Mesothelial cell of epicardium (in vitro differentiated cells): ENCODE measurements around the gene BRCA2. TPM values are rescaled to one million over a fixed set of nuclear protein-coding genes. Genes with fewer than 3 reads are reported as not detected.

Source experiments
- DNase-seq, 2 experiments: peaks; one replicate each; pipeline ENCODE4 v3.0.0; 2021; ENCODE audit warnings: low spot score in 2 of 2; ENCODE audit not compliant: unreplicated experiment in 2 of 2
- H3K27ac Mint-ChIP-seq: 2 replicates; pipeline ENCODE4 v1.8.0; 2021; ENCODE audit warnings: mixed read lengths
- H3K27me3 Mint-ChIP-seq: 2 replicates; pipeline ENCODE4 v1.8.0; 2021; ENCODE audit warnings: low read depth, mixed read lengths
- H3K36me3 Mint-ChIP-seq: 2 replicates; pipeline ENCODE4 v1.8.0; 2021; ENCODE audit warnings: mixed read lengths
- H3K4me1 Mint-ChIP-seq: 2 replicates; pipeline ENCODE4 v1.8.0; 2021; ENCODE audit warnings: mixed read lengths
- H3K4me3 Mint-ChIP-seq: 2 replicates; pipeline ENCODE4 v1.8.0; 2021; ENCODE audit warnings: mild to moderate bottlenecking, moderate library complexity, mixed read lengths
- H3K9me3 Mint-ChIP-seq: 2 replicates; pipeline ENCODE4 v1.8.0; 2021; ENCODE audit warnings: mixed read lengths
- CTCF ChIP-seq: fragments of 200-600 bp; sonication (generic); IDR thresholded peaks from one replicate; pipeline ENCODE4 v1.5.0; 2021; ENCODE audit warnings: antibody characterized with exemption; ENCODE audit not compliant: unreplicated experiment
- total RNA-seq: library from RNA; stranded (reverse); gene quantifications from 3 replicates; pipeline ENCODE4 v1.2.1, GENCODE V29; 2021

BRCA2 gene
- total RNA-seq, 1 donor from 2014 or later, result 8.1 TPM

- Mint-ChIP-seq H3K36me3 (peaks cover 8% of the 10 kb centered on the region), H3K9me3 (peaks cover 3% of the 10 kb centered on the region), H3K4me3 (peak within 1 kb of the TSS; percentile 79), H3K4me1 (peaks cover 17% of the 10 kb centered on the region), H3K27ac (peak within 1 kb of the TSS; percentile 86), H3K27me3 (peaks cover 11% of the 10 kb centered on the region)
- TF ChIP-seq CTCF, result no peak
- DNase-seq, result peak; percentile 20 to 48
Measured at GRCh38 chr13:32427852-32428580, 112.7 kb downstream of the BRCA2 start, which contains the start of gene N4BP2L1. Gene N4BP2L1 (minus strand): TSS chr13:32428130. CDS start chr13:32428082, 48 bp downstream.

GRCh38 chr13:32428581-32429432, 113.5 kb downstream of the BRCA2 start:
- H3K27me3 Mint-ChIP-seq, result peaks cover 11% of the 10 kb centered on the region
- peaks cover 4% of the 10 kb centered on the region for H3K36me3 Mint-ChIP-seq
- H3K27ac Mint-ChIP-seq, result peak overlapping the region; percentile 86
- H3K4me3 Mint-ChIP-seq, result peak overlapping the region; percentile 79
- TF ChIP-seq CTCF, result no peak
- no peak for DNase-seq
- H3K9me3 Mint-ChIP-seq, result peaks cover 3% of the 10 kb centered on the region
- H3K4me1 Mint-ChIP-seq, result peaks cover 17% of the 10 kb centered on the region

GRCh38 chr13:32429433-32429909, 114.2 kb downstream of the BRCA2 start:
- Mint-ChIP-seq H3K9me3 (no peaks in the 10 kb centered on the region), H3K36me3 (no peaks in the 10 kb centered on the region), H3K4me1 (peaks cover 17% of the 10 kb centered on the region), H3K4me3 (no peak overlapping the region), H3K27ac (no peak overlapping the region), H3K27me3 (peaks cover 11% of the 10 kb centered on the region)
- no peak for DNase-seq
- no peak for TF ChIP-seq CTCF

DNA sequence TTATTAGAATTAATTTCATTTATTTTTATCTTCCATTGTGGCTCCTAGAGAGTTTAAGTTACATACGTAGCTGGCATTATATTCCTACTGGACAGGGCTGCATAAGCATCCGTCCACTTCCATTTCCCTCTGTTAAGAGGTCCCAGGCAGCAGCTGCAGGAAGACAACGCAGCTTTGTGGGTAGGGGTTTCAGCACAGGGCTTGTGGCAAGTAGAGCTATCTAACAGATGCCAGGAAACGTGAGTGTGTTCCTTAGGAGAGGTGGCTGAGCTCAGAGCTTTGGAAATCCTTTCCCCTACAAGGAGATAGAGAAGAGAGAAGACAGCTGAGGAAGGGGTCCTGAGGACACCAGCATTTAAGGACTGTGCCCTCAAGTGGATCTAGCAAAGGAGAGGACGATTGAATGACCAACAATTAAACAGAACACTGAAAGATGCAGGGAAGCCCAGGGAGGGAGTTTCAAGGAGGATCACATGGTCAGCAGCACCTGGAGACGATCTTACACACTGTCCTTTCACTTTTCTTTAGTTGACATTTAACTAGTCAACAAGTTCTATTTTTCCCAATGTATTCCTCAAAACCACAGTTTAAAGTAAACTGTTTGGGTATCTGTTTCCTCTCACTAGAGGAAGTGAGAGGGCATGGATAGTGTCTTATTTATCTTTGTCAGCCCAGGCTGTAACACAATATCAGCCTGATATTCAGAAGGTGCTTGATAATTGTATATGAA, 114.9 kb downstream of the BRCA2 start:
- no peak for TF ChIP-seq CTCF
- Mint-ChIP-seq H3K4me1 (peaks cover 17% of the 10 kb centered on the region), H3K4me3 (no peak overlapping the region), H3K9me3 (no peaks in the 10 kb centered on the region), H3K27ac (no peak overlapping the region), H3K36me3 (no peaks in the 10 kb centered on the region), H3K27me3 (peaks cover 11% of the 10 kb centered on the region)
- DNase-seq, result no peak

- Mint-ChIP-seq H3K4me1 (peaks cover 12% of the 10 kb centered on the region), H3K27ac (no peak overlapping the region), H3K36me3 (peaks cover 2% of the 10 kb centered on the region), H3K9me3 (no peaks in the 10 kb centered on the region), H3K27me3 (peaks cover 6% of the 10 kb centered on the region), H3K4me3 (no peak overlapping the region)
- no peak for TF ChIP-seq CTCF
- DNase-seq, result no peak
Measured at GRCh38 chr13:32431361-32431760, 116.1 kb downstream of the BRCA2 start.
